ENCODE measurements around the gene MNT.

- TF ChIP-seq CTCF (IDR thresholded peaks at IDR 0.05; ENCODE audit: low read depth, low read length) (no peak), POLR2A (IDR thresholded peaks at IDR 0.05; ENCODE audit: extremely low read depth, insufficient read length) (no peak), MAX (IDR thresholded peaks at IDR 0.05; ENCODE audit: low read depth, low read length) (no peak)
Observed at GRCh38 chr17:2406271-2406902, 5.5 kb upstream of the MNT start.

Data from NB4 (cell line).